Endothelial cell (in vitro differentiated cells): ENCODE results near the gene PTPN12. TPM values are rescaled to one million over a fixed set of nuclear protein-coding genes. Genes with fewer than 3 reads are reported as not detected.
"Not testable (repeated sequence)": the region's sequence is repeated elsewhere in the genome, so short reads cannot be mapped to it uniquely, and the experiment has no call there.

Experiments
- DNase-seq: peaks from one replicate; pipeline ENCODE4 v3.0.0; 2021; ENCODE audit warnings: low spot score
- H3K27ac Mint-ChIP-seq: one replicate; pipeline ENCODE4 v1.8.0; 2021; ENCODE audit warnings: mixed read lengths, inconsistent platforms; ENCODE audit not compliant: unreplicated experiment
- H3K27me3 Mint-ChIP-seq: one replicate; pipeline ENCODE4 v1.8.0; 2021; ENCODE audit warnings: mild to moderate bottlenecking, moderate library complexity, mixed read lengths, inconsistent platforms; ENCODE audit not compliant: unreplicated experiment
- H3K36me3 Mint-ChIP-seq: one replicate; pipeline ENCODE4 v1.8.0; 2021; ENCODE audit warnings: mild to moderate bottlenecking, low read depth, mixed read lengths, inconsistent platforms; ENCODE audit not compliant: unreplicated experiment
- H3K4me1 Mint-ChIP-seq: one replicate; pipeline ENCODE4 v1.8.0; 2021; ENCODE audit warnings: mild to moderate bottlenecking, mixed read lengths, inconsistent platforms; ENCODE audit not compliant: unreplicated experiment
- H3K4me3 Mint-ChIP-seq: one replicate; pipeline ENCODE4 v1.8.0; 2021; ENCODE audit warnings: mild to moderate bottlenecking, mixed read lengths, inconsistent platforms; ENCODE audit not compliant: unreplicated experiment
- H3K9me3 Mint-ChIP-seq: one replicate; pipeline ENCODE4 v1.8.0; 2021; ENCODE audit warnings: mixed read lengths, inconsistent platforms; ENCODE audit not compliant: unreplicated experiment
- total RNA-seq: library from RNA; stranded (reverse); fragmentation: NEBNext Ultra II Directional; extraction: Animal tissue kit (Norgen Biotek cat#: 25700); gene quantifications from one replicate; pipeline ENCODE4 v1.2.1, GENCODE V29; 2021; ENCODE audit not compliant: unreplicated experiment
- TF ChIP-seq, protein P1 (sequence below): fragments of 200-600 bp; sonication (generic); IDR thresholded peaks from one replicate; pipeline ENCODE4 v1.5.0; 2021; ENCODE audit warnings: antibody characterized with exemption; ENCODE audit not compliant: unreplicated experiment

Gene PTPN12
- total RNA-seq, 1 donor from 2014 or later: 186 TPM

DNA sequence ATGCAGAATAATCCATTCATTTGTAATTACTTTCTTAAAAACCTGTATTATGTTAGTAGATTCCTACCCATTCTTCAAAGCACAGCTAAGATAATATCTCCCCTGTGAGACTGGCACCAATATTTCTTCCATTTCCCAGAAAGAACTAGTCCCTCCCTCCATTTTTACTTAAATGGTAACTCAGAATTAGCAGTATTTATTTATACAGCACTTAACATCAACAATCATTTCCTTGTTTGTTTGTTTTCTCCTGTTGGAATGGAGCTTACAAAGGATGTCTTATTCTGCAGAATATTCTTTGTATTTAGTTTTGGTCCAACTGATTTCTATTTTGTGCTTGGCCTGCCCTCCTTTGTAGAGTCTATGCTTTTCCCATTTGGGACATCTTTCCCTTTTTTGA lies 32.1 kb upstream of the PTPN12 start:
- Mint-ChIP-seq H3K4me1 (peaks cover 10% of the 10 kb centered on the region), H3K9me3 (peaks cover 6% of the 10 kb centered on the region), H3K4me3 (no peak overlapping the region), H3K36me3 (peaks cover 7% of the 10 kb centered on the region), H3K27ac (no peak overlapping the region), H3K27me3 (no peaks in the 10 kb centered on the region)
- no peak for DNase-seq
- TF ChIP-seq, protein P1, sequence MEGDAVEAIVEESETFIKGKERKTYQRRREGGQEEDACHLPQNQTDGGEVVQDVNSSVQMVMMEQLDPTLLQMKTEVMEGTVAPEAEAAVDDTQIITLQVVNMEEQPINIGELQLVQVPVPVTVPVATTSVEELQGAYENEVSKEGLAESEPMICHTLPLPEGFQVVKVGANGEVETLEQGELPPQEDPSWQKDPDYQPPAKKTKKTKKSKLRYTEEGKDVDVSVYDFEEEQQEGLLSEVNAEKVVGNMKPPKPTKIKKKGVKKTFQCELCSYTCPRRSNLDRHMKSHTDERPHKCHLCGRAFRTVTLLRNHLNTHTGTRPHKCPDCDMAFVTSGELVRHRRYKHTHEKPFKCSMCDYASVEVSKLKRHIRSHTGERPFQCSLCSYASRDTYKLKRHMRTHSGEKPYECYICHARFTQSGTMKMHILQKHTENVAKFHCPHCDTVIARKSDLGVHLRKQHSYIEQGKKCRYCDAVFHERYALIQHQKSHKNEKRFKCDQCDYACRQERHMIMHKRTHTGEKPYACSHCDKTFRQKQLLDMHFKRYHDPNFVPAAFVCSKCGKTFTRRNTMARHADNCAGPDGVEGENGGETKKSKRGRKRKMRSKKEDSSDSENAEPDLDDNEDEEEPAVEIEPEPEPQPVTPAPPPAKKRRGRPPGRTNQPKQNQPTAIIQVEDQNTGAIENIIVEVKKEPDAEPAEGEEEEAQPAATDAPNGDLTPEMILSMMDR: no peak

DNA sequence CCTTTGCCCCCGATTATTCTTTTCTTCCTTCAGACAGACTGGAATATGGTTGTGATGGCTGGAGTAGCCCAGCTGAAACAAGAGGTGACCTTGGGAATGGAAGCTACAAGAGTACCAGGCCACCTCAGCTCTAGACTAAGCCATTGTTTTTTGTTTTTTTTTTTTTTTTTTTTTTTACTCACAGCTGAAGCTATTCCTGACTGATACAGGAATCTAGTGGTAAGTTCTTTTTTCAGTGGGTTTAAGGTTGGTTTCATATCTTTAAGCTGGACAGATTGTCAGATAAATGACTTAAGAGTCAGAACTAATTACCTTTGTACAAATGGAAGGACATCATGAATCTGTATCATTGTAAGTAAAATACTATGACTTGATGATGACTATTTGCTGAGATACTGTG lies 30.2 kb upstream of the PTPN12 start:
- TF ChIP-seq, protein P1: no peak
- peaks cover 7% of the 10 kb centered on the region for H3K36me3 Mint-ChIP-seq
- H3K9me3 Mint-ChIP-seq: peaks cover 6% of the 10 kb centered on the region
- no peaks in the 10 kb centered on the region for H3K4me1 Mint-ChIP-seq
- no peaks in the 10 kb centered on the region for H3K27me3 Mint-ChIP-seq
- H3K27ac Mint-ChIP-seq: no peak overlapping the region
- H3K4me3 Mint-ChIP-seq: no peak overlapping the region
- DNase-seq: no peak

DNA sequence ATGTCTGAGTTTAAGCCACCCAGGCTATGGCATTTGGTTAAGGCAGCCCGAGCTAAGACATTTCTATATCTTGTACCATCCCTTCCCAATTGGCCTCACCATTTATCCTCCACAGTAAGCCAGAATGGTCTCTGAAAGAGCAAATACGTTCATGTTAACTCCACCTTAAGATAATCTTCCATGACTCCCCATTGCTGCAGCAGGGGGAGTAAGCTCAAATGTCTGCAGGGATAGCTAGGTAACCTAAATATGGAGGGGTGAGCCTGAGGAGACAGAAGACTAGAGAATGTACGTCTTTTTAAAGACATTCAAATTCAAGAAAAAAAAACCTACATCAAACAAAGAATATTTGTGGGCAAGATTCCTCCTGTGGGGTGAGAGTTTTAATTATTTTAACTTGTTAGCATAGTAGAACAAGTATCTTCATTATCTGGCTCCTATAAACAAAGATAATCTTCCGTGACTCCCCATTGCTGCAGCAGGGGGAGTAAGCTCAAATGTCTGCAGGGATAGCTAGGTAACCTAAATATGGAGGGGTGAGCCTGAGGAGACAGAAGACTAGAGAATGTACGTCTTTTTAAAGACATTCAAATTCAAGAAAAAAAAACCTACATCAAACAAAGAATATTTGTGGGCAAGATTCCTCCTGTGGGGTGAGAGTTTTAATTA lies 24.0 kb upstream of the PTPN12 start:
- H3K36me3 Mint-ChIP-seq, H3K4me3 Mint-ChIP-seq, H3K9me3 Mint-ChIP-seq, H3K27me3 Mint-ChIP-seq, DNase-seq, H3K4me1 Mint-ChIP-seq, H3K27ac Mint-ChIP-seq: not testable (repeated sequence)

DNA sequence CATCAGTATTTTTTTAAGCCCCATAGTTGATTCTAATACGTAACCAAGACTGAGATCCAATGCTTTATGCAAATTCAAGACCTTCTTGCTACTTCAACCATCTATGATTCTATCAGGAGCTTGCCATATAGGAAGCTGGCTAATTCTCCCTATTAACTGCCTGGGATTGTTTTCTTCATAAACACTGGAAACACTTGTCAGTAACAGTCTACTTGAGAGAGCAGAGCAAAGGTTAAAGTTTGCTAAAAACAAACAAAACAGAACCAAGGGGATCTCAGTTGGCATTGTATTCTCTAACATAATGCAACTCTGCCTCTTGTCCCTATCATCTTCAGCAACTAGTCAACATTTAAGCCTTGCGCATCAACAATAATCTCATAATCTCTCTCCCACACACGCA lies 21.0 kb upstream of the PTPN12 start:
- Mint-ChIP-seq H3K36me3 (no peaks in the 10 kb centered on the region), H3K27ac (no peak overlapping the region), H3K4me1 (no peaks in the 10 kb centered on the region), H3K4me3 (no peak overlapping the region), H3K27me3 (no peaks in the 10 kb centered on the region), H3K9me3 (no peaks in the 10 kb centered on the region)
- TF ChIP-seq, protein P1: no peak
- no peak for DNase-seq

DNA sequence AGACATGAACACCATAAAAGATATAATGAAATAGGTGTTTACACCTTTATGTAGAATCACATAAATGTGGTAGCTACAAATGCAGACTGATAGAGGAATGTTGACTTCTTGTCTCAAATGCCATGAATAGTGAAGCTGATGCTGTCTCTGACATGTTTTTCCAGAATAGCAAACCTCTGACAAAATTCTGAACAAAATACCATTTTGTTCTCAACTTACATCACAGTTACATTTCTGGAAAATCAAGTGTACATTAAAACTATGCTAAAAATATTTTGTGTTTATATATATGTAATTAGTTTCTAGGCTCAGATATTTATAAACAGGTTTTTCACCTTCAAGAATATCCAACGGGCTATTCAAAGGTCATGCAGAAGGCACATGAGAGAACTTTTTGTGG lies 16.8 kb upstream of the PTPN12 start:
- no peak for DNase-seq
- TF ChIP-seq, protein P1: no peak
- Mint-ChIP-seq H3K4me3 (no peak overlapping the region), H3K4me1 (no peaks in the 10 kb centered on the region), H3K9me3 (peaks cover 3% of the 10 kb centered on the region), H3K27me3 (no peaks in the 10 kb centered on the region), H3K36me3 (no peaks in the 10 kb centered on the region), H3K27ac (no peak overlapping the region)

DNA sequence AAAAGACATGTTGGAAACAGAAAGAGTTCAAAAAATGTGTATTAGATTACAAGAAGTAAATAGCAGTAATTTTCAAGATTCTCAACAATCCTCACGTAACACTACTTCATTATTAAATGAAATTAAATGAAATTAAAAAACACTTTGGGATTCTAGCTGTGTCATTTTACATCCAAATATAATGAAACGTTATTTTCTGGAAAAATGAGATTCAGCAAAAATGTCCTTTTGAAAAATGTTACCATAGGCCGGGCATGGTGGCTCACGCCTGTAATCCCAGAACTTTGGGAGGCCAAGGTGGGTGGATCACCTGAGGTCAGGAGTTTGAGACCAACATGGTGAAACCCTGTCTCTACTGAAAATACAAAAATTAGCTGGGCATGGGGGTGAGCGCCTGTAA lies 15.6 kb upstream of the PTPN12 start:
- H3K9me3 Mint-ChIP-seq, DNase-seq, H3K4me3 Mint-ChIP-seq, H3K27me3 Mint-ChIP-seq, H3K27ac Mint-ChIP-seq, H3K4me1 Mint-ChIP-seq, H3K36me3 Mint-ChIP-seq: not testable (repeated sequence)
